T47D (cell line): Measurements from ENCODE around the gene FNDC1.

Experiments
- DNase-seq, 2 experiments: peaks; one replicate each; pipeline versions ENCODE4 v3.0.0 to v3.0.0-alpha.2; 2011 to 2012; ENCODE audit warnings: low read depth in 1 of 2, low spot score in 1 of 2
- JUND ChIP-seq: IDR thresholded peaks from 2 replicates; pipeline ENCODE4 v1.6.1; 2012; ENCODE audit warnings: low read depth
- in situ Hi-C: cut with HindIII; loops from 2 replicates; pipeline ENCODE4 v1.10.0; 2016; ENCODE audit warnings: low sequenced_read_pairs, low pct_unique_long_range_greater_than_20kb

The FNDC1 gene

DNA sequence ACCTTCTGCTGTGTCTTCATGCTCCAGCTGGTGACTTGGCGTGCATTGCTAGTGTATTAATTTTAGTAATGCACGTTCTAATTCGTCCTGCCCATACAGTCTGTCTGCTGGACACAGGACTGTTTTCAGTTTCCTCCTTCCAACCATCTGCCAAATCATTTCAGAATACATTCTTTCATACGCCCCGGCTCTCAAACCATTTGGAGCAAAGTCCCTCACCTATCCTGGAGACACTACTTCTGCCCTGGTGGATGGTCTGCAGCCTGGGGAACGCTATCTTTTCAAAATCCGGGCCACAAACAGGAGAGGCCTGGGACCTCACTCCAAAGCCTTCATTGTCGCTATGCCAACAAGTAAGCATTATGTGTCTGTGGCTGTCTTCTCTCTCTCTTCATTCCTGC, 60.5 kb downstream of the FNDC1 start:
- in situ Hi-C loops, result no loop called here
- no peak for DNase-seq
- TF ChIP-seq JUND, result no peak

DNA sequence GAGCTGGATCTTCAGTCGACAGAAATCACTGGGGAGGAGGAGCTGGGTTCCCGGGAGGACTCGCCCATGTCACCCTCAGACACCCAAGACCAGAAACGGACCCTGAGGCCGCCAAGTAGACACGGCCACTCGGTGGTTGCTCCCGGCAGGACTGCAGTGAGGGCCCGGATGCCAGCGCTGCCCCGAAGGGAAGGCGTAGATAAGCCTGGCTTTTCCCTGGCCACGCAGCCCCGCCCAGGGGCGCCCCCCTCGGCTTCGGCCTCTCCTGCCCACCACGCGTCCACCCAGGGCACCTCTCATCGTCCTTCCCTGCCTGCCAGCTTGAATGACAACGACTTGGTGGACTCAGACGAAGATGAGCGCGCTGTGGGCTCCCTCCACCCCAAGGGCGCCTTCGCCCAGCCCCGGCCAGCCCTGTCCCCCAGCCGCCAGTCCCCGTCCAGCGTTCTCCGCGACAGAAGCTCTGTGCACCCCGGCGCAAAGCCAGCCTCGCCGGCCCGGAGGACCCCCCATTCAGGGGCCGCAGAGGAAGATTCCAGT, 63.0 kb downstream of the FNDC1 start:
- no peak for TF ChIP-seq JUND
- in situ Hi-C loops, result no loop called here

GRCh38 chr6:159232751-159233150, 63.6 kb downstream of the FNDC1 start:
- in situ Hi-C loops, result no loop called here
- TF ChIP-seq JUND, result no peak
- DNase-seq, result no peak

More for the DNA sequence above, 63.0 kb downstream of the FNDC1 start:
- DNase-seq, result no peak

DNA sequence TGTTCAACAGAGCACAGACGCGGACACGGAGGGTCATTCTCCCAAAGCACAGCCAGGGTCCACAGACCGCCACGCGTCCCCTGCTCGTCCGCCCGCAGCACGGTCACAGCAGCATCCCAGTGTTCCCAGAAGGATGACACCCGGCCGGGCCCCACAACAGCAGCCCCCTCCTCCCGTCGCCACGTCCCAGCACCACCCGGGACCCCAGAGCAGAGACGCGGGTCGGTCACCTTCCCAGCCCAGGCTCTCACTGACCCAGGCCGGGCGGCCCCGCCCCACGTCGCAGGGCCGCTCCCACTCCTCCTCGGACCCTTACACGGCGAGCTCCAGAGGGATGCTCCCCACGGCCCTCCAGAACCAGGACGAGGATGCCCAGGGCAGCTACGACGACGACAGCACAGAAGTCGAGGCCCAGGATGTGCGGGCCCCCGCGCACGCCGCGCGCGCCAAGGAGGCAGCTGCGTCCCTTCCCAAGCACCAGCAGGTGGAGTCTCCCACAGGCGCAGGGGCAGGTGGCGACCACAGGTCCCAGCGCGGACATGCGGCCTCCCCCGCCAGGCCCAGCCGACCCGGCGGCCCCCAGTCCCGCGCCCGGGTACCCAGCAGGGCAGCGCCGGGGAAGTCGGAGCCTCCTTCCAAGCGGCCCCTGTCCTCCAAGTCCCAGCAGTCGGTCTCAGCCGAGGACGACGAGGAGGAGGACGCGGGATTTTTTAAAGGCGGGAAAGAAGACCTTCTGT, 64.3 kb downstream of the FNDC1 start:
- DNase-seq, result peak; percentile 12 to 21
- no peak for TF ChIP-seq JUND
- in situ Hi-C loops, result no loop called here

DNA sequence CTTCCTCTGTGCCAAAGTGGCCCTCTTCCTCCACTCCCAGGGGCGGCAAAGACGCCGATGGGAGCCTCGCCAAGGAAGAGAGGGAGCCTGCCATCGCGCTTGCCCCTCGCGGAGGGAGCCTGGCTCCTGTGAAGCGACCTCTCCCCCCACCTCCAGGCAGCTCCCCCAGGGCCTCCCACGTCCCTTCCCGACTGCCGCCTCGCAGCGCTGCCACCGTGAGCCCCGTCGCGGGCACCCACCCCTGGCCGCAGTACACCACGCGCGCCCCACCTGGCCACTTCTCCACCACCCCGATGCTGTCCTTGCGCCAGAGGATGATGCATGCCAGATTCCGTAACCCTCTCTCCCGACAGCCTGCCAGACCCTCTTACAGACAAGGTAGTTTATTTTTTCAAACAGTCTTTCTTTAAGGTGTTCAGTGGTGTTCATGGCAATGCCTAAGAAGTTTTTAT, 64.9 kb downstream of the FNDC1 start:
- in situ Hi-C loops, result no loop called here
- no peak for DNase-seq
- no peak for TF ChIP-seq JUND

DNA sequence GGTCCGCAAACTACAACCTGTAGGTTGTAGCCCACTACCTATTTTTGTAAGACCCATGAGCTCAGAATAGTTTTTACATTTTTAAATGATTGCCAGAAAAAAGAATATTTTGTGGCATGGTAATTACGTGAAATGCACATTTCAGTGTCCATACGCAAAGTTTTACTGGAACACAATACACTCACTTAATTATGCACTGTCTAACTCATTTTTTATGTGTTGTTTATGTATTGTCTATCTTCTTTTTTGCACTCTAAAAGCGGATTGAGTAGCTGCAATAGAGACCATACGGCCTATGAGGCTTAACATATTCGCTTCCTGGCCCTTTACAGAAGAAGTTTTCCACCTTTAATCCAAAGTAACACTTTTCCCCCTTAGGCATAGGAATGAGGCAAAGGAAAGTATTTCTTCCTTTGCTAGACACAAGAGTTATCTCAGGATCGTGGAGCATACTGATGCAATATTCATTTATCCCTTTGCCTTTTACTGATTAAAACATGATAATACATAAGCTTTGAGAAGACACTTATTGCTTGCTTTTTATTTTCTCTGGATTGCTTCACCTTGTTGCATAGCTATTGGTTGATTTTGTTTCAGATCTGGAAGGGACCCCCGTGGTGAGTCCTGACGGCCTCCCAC, 69.8 kb downstream of the FNDC1 start:
- no peak for TF ChIP-seq JUND
- in situ Hi-C loops, result no loop called here
- no peak for DNase-seq

DNA sequence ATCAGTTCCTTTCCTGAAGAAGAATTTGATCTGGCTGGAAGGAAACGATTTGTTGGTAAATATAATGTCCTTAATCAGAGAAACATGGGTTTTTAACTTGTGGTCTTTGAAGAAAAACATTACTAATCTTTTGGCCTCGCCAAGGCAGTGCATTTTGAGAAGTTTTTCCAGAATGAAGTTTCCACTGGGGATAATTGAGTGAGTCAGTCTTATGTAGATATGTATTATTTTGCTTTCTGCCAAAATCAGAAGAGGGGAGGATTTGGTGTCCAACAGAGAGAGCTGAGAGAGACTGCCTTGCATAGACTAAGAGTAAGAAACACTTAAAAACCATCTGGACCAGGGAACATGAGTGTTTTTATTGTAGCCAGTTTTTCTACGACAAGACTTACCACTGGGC, 79.9 kb downstream of the FNDC1 start:
- in situ Hi-C loops, result no loop called here
- no peak for TF ChIP-seq JUND
- DNase-seq, result no peak

- no peak for DNase-seq
- no peak for TF ChIP-seq JUND
- in situ Hi-C loops, result no loop called here
These were observed 80.6 kb downstream of the FNDC1 start for GRCh38 chr6:159249752-159250151.

GRCh38 chr6:159250633-159251032, 81.4 kb downstream of the FNDC1 start:
- no peak for DNase-seq
- in situ Hi-C loops, result no loop called here

GRCh38 chr6:159252955-159253508, 83.8 kb downstream of the FNDC1 start:
- TF ChIP-seq JUND, result no peak
- in situ Hi-C loops, result no loop called here
- peak; percentile 16 to 53 for DNase-seq

More at GRCh38 chr6:159250633-159251032, 81.4 kb downstream of the FNDC1 start:
- TF ChIP-seq JUND, result no peak

DNA sequence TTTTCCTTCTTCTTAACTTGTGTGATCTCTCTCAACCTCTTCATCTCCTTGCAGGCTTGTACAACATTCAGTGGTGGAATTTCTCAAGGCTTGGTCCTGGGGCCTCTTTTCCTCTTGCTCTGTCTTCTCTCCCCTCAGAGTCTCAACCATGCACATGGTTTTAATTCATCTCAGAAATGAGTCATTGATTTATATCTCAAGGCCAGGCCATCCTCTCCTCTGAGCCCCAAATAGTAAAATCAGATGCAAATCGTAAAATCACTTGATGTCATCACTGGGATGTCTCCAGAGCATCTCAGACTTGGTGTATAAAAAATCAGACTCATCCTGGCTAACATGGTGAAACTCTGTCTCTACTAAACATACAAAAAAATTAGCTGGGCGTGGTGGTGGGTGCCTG, 85.0 kb downstream of the FNDC1 start:
- TF ChIP-seq JUND, result no peak
- in situ Hi-C loops, result no loop called here
- no peak for DNase-seq

GRCh38 chr6:159255434-159255951, 86.3 kb downstream of the FNDC1 start:
- no peak for TF ChIP-seq JUND
- in situ Hi-C loops, result no loop called here
- DNase-seq, result no peak

- in situ Hi-C loops, result no loop called here
- no peak for DNase-seq
- TF ChIP-seq JUND, result no peak
These were observed 86.9 kb downstream of the FNDC1 start for GRCh38 chr6:159256128-159256527.
